ENCODE results near the gene PRM3. TPM values are rescaled to one million over a fixed set of nuclear protein-coding genes. Genes with fewer than 3 reads are reported as not detected.

The PRM3 gene
- total RNA-seq, 2 experiments from 2014 or later = not detected

- Mint-ChIP-seq H3K27me3 (no peaks in the 10 kb centered on the region), H3K4me3 (no peak overlapping the region), H3K36me3 (ENCODE audit: low read depth) (peaks cover 12% of the 10 kb centered on the region), H3K4me1 (ENCODE audit: low read depth) (peaks cover 23% of the 10 kb centered on the region), H3K27ac (no peak overlapping the region), H3K9me3 (no peaks in the 10 kb centered on the region)
- ChIA-PET CTCF (no interaction called here), POLR2A (interaction anchor here (1.1 to 3.0 kb wide), 2 partner anchors 8 to 225 kb away, joined by 3 to 17 read pairs; partner anchors contain the start of gene SOCS1)
- Histone ChIP-seq H3K4me3 (ENCODE audit: low read length) (no peak overlapping the region), H3K36me3 (ENCODE audit: insufficient read depth, low read length) (peaks cover 7% of the 10 kb centered on the region), H3K27ac (ENCODE audit: low read depth in 1 of 2, low read length in 2 of 2) (no peak overlapping the region), H3K4me1 (ENCODE audit: insufficient read depth, low read length) (peaks cover 20% of the 10 kb centered on the region), H3K9me3 (ENCODE audit: control insufficient read depth in 1 of 2, insufficient read depth in 1 of 2, low read length in 2 of 2) (no peaks in the 10 kb centered on the region), H3K27me3 (ENCODE audit: control insufficient read depth in 1 of 2, insufficient read depth in 2 of 2, low read length in 2 of 2) (no peaks in the 10 kb centered on the region)
- no peak for ATAC-seq (ENCODE audit: poor library complexity)
- no peak for DNase-seq
- no peak for TF ChIP-seq CTCF (IDR thresholded peaks at IDR 0.05)
- intact Hi-C loops (cut with DNase I, micrococcal nuclease) = no loop called here
Observed at GRCh38 chr16:11248133-11248532, 25.3 kb downstream of the PRM3 start.

- H3K4me3 ChIP-seq (ENCODE audit: low read length) = no peak overlapping the region
- Mint-ChIP-seq H3K4me3 (no peak overlapping the region), H3K27me3 (no peaks in the 10 kb centered on the region), H3K9me3 (no peaks in the 10 kb centered on the region), H3K27ac (no peak overlapping the region), H3K4me1 (ENCODE audit: low read depth) (peaks cover 8% of the 10 kb centered on the region), H3K36me3 (ENCODE audit: low read depth) (no peaks in the 10 kb centered on the region)
- POLR2A ChIA-PET = interaction anchor here (0.6 to 3.0 kb wide), 4 partner anchors 8 to 21 kb away, joined by 3 to 17 read pairs (median 4); partner anchors contain the start of gene SOCS1
- peaks cover 4% of the 10 kb centered on the region for H3K4me1 ChIP-seq (ENCODE audit: insufficient read depth, low read length)
- intact Hi-C loops (cut with DNase I, micrococcal nuclease) = no loop called here
- H3K27ac ChIP-seq (ENCODE audit: low read depth in 1 of 2, low read length in 2 of 2) = no peak overlapping the region
- no peak for TF ChIP-seq CTCF (IDR thresholded peaks at IDR 0.05)
- ATAC-seq (ENCODE audit: poor library complexity) (no peak), DNase-seq (no peak)
- H3K36me3 ChIP-seq (ENCODE audit: insufficient read depth, low read length) = no peaks in the 10 kb centered on the region
- H3K27me3 ChIP-seq (ENCODE audit: control insufficient read depth in 1 of 2, insufficient read depth in 2 of 2, low read length in 2 of 2) = no peaks in the 10 kb centered on the region
- CTCF ChIA-PET = interaction anchor here (1.1 kb wide), 1 partner anchor 8 kb away, joined by 3 read pairs; no protein-coding TSS in a partner anchor
- H3K9me3 ChIP-seq (ENCODE audit: control insufficient read depth in 1 of 2, insufficient read depth in 1 of 2, low read length in 2 of 2) = no peaks in the 10 kb centered on the region
Observed at GRCh38 chr16:11245988-11246387, 27.4 kb downstream of the PRM3 start.

- no peak overlapping the region for H3K4me3 ChIP-seq (ENCODE audit: low read length)
- ChIA-PET CTCF (interaction anchor here (1.1 kb wide), 1 partner anchor 9 kb away, joined by 3 read pairs; no protein-coding TSS in a partner anchor), POLR2A (interaction anchor here (0.9 to 3.0 kb wide), 3 partner anchors 9 to 12 kb away, joined by 3 to 17 read pairs (median 4); partner anchors contain the start of gene SOCS1)
- DNase-seq (no peak), ATAC-seq (ENCODE audit: poor library complexity) (no peak)
- TF ChIP-seq CTCF (IDR thresholded peaks at IDR 0.05) = no peak
- no peaks in the 10 kb centered on the region for H3K27me3 ChIP-seq (ENCODE audit: control insufficient read depth in 1 of 2, insufficient read depth in 2 of 2, low read length in 2 of 2)
- Mint-ChIP-seq H3K4me3 (no peak overlapping the region), H3K9me3 (no peaks in the 10 kb centered on the region), H3K36me3 (ENCODE audit: low read depth) (no peaks in the 10 kb centered on the region), H3K27ac (no peak overlapping the region), H3K4me1 (ENCODE audit: low read depth) (peaks cover 9% of the 10 kb centered on the region), H3K27me3 (no peaks in the 10 kb centered on the region)
- intact Hi-C loops (cut with DNase I, micrococcal nuclease) = no loop called here
- H3K9me3 ChIP-seq (ENCODE audit: control insufficient read depth in 1 of 2, insufficient read depth in 1 of 2, low read length in 2 of 2) = no peaks in the 10 kb centered on the region
- peaks cover 11% of the 10 kb centered on the region for H3K4me1 ChIP-seq (ENCODE audit: insufficient read depth, low read length)
- no peaks in the 10 kb centered on the region for H3K36me3 ChIP-seq (ENCODE audit: insufficient read depth, low read length)
- no peak overlapping the region for H3K27ac ChIP-seq (ENCODE audit: low read depth in 1 of 2, low read length in 2 of 2)
Observed at GRCh38 chr16:11245222-11245737, 28.1 kb downstream of the PRM3 start.

Measured in CD4-positive, alpha-beta T cell (primary cell).